Stimulated activated CD8-positive, alpha-beta memory T cell treated with anti-CD3 and anti-CD28 coated beads, Interleukin-7, amount 100 ng/mL, for 1 hour (primary cell): ENCODE results near the gene STX8.
"Not testable (repeated sequence)": the region's sequence is repeated elsewhere in the genome, so short reads cannot be mapped to it uniquely, and the experiment has no call there.

Experiments
- DNase-seq, 2 donors: peaks; one replicate each; pipeline ENCODE4 v3.0.0-alpha.2; 2020; ENCODE audit warnings: low read depth in 2 of 2

STX8 gene, protein sequence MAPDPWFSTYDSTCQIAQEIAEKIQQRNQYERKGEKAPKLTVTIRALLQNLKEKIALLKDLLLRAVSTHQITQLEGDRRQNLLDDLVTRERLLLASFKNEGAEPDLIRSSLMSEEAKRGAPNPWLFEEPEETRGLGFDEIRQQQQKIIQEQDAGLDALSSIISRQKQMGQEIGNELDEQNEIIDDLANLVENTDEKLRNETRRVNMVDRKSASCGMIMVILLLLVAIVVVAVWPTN

DNA sequence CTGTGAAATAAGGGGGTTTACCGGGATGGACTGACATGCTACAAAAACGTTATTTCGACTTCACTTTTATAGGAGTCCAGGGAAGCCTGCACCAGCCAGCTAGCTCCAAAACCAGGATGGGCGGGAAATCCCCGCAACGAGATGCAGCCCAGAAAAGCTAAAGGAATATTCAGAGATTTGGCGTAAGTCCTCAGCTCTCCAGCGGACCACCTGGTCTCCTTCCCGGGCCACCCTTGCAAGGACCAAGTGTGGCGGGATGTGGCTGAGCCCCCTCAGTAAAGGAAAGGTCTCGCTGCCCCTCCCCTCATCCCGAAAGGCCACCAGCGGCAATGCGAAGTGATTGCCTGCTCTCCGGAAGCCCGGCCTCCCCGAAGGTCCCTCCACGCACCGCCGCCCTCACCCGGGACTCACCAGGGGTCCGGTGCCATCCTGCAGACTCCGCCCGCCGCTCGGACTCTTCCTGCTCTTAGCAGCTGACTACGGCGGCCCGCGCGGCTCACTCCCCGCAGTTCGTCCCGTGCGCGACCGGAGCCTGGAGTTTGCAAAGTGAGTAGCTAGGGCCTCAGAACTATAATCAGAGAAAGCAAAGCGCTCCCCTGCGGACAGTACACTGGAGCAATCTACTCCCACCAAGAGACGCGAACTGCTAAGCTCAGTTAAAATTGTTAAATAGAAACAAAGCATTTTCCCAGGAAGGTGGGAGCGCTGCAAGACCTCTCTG is at the start of gene STX8:
STX8 (minus strand) TSS at position 440 of the 721 bp plus-strand sequence; CDS start at position 428, 12 bp downstream.
- DNase-seq, result peak; percentile 54 to 61

DNA sequence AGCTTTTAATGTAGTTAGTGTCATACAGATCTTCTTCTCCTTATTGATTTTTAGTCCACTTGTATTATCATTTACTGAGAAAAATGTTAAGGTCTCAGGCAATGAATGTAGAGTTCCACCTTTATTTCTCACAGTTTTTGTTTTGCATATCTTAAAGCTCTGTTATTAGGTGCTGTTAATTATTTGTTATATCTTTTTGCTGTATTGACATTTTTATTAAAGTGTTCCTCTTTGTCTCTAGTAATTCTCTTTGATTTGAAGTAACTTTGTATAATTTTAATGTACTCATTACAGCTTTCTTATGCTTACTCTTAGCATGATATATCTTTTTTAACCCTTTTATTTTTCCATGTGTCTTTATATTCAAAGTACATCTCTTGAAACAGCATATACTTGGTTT is 47.3 kb upstream of the STX8 start:
- DNase-seq, result no peak

DNA sequence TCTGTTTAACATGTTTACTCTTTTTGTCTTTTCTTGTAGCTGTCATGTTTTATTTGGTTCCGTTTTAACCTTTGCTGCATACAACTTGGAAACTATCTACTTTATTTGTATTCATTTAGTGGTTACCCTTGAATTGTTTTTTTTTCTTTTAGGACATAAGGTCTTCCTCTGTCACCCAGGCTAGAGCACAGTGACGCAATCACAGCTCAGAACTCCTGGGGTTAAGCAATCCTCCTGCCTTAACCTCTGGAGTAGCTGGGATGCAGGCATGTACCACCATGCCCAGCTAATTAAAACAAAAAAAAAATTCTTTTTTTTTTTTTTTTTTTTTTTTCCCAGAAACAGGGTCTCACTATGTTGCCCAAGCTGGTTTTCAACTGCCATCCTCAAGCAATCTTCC is 39.9 kb upstream of the STX8 start:
- no peak for DNase-seq

DNA sequence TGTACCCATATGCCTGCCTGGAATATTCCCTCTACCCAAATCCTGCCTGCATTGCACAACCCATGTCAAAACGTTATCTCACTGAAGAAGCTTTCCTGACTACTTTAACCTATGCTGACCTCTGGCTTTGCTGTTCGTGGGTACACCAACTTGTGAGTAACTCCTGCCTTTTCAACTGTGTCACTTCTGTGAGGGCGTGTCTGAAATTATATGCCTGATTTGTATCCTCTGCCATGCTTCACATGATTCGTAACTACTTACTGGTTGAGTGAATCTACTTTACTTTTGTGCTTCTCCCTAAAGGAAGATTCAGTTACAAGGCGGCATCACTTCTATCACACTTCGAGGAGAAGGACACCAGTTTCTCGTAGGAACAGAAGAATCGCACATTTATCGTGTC is 36.4 kb upstream of the STX8 start:
- no peak for DNase-seq

DNA sequence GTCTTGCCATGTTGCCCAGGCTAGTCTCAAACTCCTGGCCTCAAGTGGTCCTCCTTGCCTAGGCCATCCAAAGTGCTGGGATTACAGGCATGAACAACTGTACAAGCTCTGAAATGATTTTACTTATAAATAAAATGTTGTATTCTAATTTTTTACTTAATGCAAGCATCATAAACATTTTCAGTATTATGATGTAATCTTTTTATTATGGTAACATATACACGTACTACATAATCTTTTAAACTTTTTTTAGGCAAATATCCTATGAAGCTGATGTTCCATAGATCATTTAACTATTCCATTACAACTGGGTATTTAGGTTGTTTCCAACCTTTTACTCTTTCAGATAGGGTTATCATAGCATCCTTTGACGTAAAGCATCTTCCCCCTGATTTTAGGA is 35.9 kb upstream of the STX8 start:
- no peak for DNase-seq

DNA sequence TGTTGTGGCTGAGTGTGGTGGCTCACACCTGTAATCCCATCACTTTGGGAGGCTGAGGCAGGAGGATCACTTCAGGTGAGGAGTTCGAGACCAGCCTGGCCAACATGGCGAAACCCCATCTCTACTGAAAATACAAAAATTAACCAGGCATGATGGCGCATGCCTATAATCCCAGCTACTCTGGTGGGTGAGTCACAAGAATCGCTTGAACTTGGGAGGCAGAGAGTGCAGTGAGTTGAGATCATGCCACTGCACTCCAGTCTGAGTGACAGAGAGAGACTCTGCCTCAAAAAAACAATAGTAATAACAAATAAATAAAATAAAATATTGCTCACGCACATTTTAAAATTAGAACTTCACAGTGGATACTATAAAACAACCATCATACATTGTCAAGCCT is 31.4 kb upstream of the STX8 start:
- not testable (repeated sequence) for DNase-seq

DNA sequence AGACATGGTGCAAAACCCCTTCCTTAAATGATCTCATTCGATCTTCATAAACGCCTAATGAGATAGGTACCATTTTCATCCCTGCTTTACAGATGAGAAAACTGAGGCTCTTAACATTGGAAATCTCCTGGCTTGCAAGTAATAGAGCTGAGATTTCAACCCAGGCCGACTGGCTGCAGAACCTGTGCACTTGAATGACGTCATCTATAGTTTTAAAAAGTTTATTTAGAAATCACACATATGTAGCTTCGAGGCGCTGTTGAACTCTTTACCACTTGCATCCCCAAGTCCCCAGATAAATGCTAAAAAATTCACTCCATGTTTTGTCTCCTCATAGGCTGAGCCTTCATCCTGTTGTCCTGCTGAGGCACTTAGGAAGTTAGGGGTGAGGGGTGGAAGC is 30.8 kb upstream of the STX8 start:
- DNase-seq, result no peak

DNA sequence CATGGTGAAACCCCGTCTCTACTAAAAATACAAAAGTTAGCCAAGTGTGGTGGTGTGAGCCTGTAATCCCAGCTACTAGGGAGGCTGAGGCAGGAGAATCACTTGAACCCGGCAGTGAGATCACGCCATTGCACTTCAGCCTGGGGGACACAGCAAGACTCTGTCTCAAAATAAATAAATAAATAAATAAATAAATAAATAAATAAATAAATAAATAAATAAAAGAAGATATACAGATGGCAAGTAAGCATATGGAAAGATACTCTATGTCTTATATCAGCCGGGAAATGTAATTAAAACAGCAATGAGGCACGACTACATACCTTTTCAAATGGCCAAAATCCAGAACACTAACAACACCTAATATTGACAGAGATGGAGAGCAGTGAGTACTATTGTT is 29.0 kb upstream of the STX8 start:
- DNase-seq, result not testable (repeated sequence)

DNA sequence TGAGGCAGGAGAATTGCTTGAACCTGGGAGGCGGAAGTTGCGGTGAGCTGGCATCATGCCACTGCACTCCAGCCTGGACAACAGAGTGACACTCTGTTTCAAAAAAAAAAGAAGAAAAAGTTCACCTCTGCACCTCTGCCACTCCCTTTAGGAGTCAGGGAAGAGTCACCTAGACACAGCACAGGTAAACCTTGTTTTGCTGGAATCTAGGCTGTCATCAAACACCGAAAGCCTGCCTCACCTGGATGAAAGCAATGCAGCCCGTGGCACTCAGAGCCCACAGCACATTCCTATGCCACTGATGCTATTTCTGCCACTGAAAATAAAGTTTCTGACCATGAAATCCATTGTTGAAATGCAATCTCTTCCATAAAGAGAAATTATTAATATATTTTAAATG is 23.0 kb upstream of the STX8 start:
- no peak for DNase-seq

DNA sequence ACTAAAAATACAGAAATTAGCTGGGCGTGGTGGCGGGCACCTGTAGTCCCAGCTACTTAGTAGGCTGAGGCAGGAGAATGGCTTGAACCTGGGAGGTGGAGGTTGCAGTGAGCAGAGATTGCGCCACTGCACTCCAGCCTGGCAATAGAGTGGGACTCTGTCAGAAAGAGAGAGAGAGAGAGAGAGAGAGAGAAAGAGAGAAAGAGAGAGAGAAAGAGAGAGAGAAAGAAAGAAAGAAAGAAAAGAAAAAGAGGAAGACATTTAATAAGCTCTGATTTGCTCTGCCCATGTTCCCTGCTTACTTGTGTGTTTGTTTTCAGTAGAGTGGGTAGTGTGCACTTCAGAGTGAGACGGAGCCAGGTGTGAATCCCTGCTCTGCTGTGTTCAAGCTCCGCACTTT is 22.0 kb upstream of the STX8 start:
- not testable (repeated sequence) for DNase-seq

DNA sequence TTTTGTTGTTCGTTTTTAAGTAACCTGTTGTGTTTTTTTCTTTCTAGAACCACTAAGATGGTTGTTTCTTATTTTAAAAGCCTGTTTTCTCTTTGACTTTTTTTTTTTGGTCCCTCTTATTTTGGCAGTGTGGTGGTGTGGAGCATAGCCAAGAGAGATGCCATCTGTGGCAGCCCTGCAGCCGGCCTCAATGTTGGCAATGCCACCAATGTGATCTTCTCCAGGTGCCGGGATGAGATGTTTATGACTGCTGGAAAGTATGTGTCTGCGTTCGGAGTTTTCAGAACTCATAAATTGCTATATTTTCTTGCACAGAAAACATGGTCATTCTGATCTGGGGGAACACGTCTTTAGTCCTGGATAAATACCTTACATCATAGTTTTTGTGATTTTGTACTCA is 18.4 kb upstream of the STX8 start:
- DNase-seq, result no peak

DNA sequence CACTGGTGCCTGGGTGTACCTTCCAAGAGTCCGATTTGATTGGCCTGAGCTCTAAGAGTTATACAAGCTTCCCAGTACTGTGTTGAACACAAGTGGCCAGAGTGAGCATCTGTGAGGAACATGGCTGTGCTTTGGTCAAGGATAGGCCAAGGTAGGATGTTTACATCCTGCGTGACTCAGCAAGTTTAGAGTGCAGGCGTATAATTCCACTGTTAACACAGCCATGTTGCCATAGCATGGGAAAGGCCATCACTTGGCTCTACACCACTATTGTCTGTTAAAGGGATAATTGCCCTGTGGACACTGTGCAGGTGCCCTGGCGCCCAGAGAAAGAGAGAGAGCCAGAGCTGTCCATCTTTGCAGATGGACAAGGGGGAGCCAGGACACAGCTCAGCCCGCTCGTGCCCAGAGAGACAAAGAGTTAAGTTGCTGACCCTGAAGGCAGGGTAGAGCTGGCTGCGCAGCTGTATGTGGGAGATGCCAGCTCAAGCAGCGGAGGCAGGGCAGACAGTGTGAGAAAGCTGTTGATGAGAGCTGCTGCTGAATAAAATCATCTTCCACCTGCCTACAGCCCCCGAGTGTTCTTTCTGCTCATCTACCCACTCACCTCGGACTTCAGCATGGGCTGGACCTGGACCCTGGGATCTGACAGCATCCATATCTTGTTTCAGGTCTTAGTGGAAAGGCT is 12.5 kb upstream of the STX8 start:
- DNase-seq, result no peak

DNA sequence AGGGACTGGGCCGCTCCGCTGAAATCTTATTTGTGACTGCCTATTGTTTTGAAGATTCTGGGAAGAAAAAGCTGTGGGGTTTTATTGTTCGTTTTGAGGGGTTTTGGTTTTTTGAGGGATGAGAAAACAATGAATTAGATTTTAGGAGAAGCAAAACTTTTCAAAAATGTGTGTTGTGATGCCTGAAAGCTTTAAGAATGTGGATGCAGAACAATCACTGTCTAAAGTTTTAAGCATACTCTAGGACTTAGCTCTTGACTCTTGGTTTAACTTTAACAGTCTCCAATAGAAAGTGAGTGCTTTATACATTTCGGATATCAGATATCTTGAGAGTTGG is 1.7 kb upstream of the STX8 start:
- DNase-seq, result no peak

DNA sequence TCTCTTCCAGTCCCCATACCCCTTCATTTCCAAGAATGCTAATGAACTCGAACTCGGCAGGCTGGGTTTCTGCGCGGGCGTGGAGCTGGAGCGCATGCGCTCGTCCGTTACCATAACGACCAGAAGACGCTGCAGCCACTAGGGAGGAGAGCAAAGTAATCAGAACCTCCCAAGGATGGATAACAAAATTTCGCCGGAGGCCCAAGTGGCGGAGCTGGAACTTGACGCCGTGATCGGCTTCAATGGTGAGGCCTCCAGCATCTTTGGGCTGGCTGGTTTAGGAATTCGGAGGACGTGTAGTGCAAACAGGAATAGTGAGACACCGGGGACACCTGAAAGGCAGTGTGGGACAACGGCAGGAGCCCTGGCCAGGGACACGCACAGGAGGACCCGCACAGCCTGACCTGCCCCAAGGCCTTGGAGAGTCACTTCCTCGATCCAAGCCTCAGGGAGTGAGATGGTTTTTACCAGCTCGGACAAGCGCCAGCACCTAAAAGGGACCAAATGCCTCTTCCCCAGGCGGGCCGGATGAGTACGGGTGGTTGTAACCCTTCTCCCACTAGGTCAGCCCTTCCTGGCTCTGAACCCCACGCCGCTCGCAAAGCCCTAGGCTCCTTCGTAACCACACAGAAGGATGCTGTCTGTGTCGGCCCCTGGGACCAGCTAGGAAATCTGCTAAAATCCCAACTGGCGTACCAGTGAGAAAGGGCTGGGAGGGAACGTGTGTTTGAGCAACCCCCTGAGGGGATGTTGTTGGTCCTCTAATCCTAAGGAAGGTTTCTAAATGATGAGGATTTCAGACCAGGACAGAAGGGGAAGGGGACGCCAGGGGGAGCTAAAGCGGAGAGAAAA is 1.1 kb upstream of the STX8 start, which contains the start of gene CFAP52:
CFAP52 (plus strand) TSS at position 122 of the 852 bp plus-strand sequence; CDS start at position 176, 54 bp downstream.
- peak; percentile 55 to 59 for DNase-seq

DNA sequence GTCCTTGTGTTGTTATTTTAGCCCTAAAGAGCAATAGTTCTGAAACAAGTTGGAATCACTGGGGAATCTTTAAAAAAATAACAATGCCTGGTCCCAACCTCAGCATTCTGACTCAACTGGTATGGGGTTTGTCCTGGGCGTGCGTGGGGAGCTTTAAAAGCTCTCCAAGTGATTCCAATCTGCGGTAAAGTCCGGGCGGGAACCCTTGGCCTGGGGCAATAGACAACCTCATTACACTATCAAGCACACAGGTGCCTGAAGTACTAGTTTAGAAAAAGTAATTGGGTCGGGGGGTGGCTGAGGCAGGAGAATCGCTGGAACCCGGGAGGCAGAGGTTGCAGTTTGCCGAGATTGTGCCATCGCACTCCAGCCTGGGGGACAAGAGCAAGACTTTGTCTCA is 4.4 kb downstream of the STX8 start:
- DNase-seq, result no peak

DNA sequence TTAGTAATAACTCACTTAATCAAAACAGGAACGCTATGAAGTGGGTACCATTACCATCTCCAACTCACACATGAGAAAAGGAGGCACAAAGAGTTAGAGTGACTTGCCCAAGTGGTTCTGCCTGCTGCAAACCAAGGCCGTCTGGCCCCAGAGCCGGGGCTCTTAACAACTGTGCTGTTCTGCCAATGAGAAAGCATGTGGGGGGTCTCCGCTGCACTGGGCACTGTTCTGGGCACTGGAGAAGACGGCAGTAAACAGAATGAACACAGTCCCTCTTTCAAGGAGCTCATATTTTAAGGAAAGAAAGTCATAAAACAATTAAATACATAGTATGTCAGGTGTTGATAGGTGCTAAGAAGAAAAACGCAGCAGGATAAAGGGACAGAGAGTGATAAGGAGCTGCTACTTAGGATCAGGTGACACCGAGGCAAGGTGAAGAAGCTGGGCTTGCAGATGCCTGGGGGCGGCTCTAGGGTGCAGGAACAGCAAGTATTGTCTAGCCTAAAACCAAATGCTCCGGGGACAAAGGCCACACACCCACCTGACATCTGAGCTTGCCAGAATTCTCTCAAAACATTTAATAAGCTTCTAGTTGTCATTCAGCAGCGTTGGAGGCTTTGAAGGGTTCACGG is 6.5 kb downstream of the STX8 start:
- DNase-seq, result no peak

DNA sequence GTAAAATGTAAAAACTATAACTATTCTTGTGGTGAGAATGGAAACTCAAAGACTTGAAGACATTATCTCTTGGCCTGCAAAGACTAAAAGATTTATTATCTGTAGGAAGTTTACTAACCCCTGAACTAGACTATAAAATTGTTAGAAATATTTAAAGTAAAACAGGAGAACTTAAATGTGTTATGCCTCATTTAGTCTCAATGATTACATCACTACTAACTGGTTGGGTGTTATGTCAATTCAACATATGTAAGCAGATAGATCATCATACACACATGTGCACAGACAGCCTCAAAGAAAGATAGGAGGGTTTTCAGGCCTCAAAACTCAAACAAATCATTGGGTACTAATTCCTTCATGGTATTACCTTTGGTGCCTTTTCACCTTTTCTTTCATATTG is 7.6 kb downstream of the STX8 start:
- no peak for DNase-seq

DNA sequence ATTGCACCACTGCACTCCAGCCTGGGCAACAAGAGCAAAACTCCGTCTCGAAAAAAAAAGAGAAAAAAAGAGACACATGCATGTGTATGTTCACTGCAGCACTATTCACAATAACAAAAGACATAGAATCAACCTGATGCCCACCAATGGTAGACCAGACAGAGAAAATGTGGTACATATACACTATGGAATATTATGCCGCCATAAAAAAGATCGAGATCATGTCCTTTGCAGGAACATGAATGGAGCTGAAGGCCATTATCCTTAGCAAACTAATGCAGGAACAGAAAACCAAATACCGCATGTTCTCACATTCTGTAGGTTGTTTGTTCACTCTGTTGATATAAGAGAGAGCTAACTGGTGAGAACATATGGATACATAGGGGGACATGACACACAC is 8.9 kb downstream of the STX8 start:
- not testable (repeated sequence) for DNase-seq

DNA sequence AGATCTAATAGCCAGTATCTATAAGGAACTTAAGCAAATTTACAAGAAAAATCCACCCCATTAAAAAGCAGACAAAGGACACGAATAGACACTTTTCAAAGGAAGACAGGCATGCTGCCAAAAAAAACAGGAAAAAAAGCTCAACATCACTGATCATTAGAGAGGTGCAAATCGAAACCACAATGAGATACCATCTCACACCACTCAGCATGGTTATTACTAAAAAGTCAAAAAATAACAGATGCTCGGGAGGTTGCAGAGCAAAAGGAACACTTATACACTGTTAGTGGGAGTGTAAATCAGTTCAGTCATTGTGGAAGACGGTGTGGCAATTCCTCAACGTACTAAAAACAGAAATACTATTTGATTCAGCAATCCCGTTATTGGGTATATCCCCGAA is 9.6 kb downstream of the STX8 start:
- DNase-seq, result no peak

DNA sequence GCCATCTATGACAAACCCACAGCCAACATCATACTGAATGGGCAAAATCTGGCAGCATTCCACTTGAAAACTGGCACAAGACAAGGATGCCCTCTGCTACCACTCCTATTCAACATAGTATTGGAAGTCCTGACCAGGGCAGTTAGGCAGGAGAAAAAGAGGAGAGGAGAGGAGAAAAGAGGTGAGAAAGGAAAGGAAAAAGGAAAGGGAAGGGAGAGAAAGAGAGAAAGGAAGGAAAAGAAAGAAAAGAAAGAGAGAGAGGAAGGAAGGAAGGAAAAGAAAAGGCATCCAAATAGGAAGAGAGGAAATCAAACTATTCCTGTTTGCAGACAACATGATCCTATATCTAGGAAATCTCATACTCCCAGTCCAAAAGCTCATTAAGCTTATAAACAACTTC is 11.5 kb downstream of the STX8 start:
- no peak for DNase-seq

DNA sequence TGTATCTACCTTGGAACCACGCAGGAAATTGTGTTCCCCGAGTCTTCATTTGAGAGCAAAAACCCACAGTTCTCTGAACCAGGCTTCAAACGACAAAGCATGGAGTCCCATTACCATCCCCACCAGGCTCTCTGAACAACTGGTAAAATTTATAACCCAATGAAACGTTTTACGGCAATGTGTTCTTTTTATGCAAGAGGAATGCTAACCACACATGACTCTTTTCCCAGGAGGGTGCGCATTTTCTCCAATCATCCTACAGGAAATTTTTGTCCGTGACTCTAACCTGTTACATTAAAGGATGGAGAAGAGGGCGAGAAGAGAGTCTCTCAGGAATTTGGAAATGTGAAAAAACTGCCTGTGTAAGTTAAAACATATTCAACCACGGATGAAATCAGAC is 17.8 kb downstream of the STX8 start:
- DNase-seq, result no peak
